SK-N-SH (cell line): ENCODE data around the gene TNFRSF4. TPM values are rescaled to one million over a fixed set of nuclear protein-coding genes. Genes with fewer than 3 reads are reported as not detected.

Source experiments
- CTCF ChIA-PET: fragments of 300-600, 350-600 bp; formaldehyde crosslinking; extraction: SDS; loops from one replicate; lab custom pipeline; 2021; lab: Yijun Ruan, JAX
- POLR2A ChIA-PET: fragments of 350-600 bp; sonication (Branson Sonifier 250); formaldehyde crosslinking; extraction: SDS; loops from one replicate; lab custom pipeline; 2020; ENCODE audit warnings: antibody characterized with exemption, inconsistent platforms; lab: Yijun Ruan, JAX
- DNase-seq: peaks from one replicate; pipeline ENCODE4 v3.0.0; 2012
- H2AFZ ChIP-seq: fragments of 200-600 bp; sonication (generic); 2 replicates; pipeline ENCODE4 v1.8.1; 2016; ENCODE audit warnings: antibody characterized with exemption, mild to moderate bottlenecking, low read depth
- H3F3A ChIP-seq: fragments of 200-600 bp; sonication (generic); replicated peaks from 2 replicates; pipeline ENCODE3; 2016; ENCODE audit warnings: antibody characterized with exemption, mild to moderate bottlenecking; ENCODE audit not compliant: insufficient read depth
- H3K27ac ChIP-seq, 2 experiments: fragments of 200-500 bp in 1 of 2; fragments of 200-600 bp in 1 of 2; sonication (Bioruptor generic) in 1 of 2; sonication (generic), shearing (Covaris generic) in 1 of 2; 2 replicates each; pipeline versions ENCODE4 v1.5.1 to v1.6.1; 2014 to 2016; ENCODE audit warnings: low read depth in 2 of 2, inconsistent platforms in 1 of 2, low read length in 1 of 2, mild to moderate bottlenecking in 1 of 2, mixed read lengths in 1 of 2
- H3K27me3 ChIP-seq: fragments of 200-600 bp; sonication (generic), shearing (Covaris generic); 2 replicates; pipeline ENCODE4 v1.6.1; 2016; ENCODE audit warnings: mixed run types; ENCODE audit not compliant: insufficient read depth
- H3K36me3 ChIP-seq, 2 experiments: fragments of 200-500 bp in 1 of 2; fragments of 200-600 bp in 1 of 2; sonication (Bioruptor generic) in 1 of 2; sonication (generic) in 1 of 2; replicated peaks in 1 of 2; 2 replicates each; pipeline versions ENCODE3 to v1.5.1; 2014 to 2016; ENCODE audit warnings: low read length in 1 of 2, mild to moderate bottlenecking in 1 of 2; ENCODE audit not compliant: insufficient read depth in 2 of 2, control insufficient read depth in 1 of 2
- H3K4me1 ChIP-seq, 2 experiments: fragments of 200-500 bp in 1 of 2; fragments of 200-600 bp in 1 of 2; sonication (Bioruptor generic) in 1 of 2; sonication (generic), shearing (Covaris generic) in 1 of 2; 2 replicates each; pipeline versions ENCODE4 v1.5.1 to v1.6.1; 2014 to 2016; ENCODE audit warnings: low read depth in 1 of 2, low read length in 1 of 2, mixed run types in 1 of 2; ENCODE audit not compliant: insufficient read depth in 2 of 2, control insufficient read depth in 1 of 2
- H3K4me2 ChIP-seq: fragments of 200-600 bp; sonication (generic), shearing (Covaris generic); 2 replicates; pipeline ENCODE4 v1.6.1; 2017; ENCODE audit warnings: mixed run types
- H3K4me3 ChIP-seq, 2 experiments: fragments of 200-500 bp in 1 of 2; fragments of 200-600 bp in 1 of 2; sonication (Bioruptor generic) in 1 of 2; sonication (generic), shearing (Covaris generic) in 1 of 2; 2 replicates each; pipeline versions ENCODE4 v1.5.1 to v1.8.1; 2014 to 2016; ENCODE audit warnings: low read depth in 2 of 2, inconsistent platforms in 1 of 2, low read length in 1 of 2, mild to moderate bottlenecking in 1 of 2, mixed read lengths in 1 of 2, moderate library complexity in 1 of 2
- H3K79me2 ChIP-seq: fragments of 200-600 bp; sonication (generic); 2 replicates; pipeline ENCODE4 v1.8.1; 2017; ENCODE audit warnings: mild to moderate bottlenecking; ENCODE audit not compliant: insufficient read depth
- H3K9ac ChIP-seq: fragments of 200-600 bp; sonication (generic); 2 replicates; pipeline ENCODE4 v1.6.1; 2017; ENCODE audit warnings: mixed run types
- H3K9me2 ChIP-seq: fragments of 200-600 bp; sonication (generic); 2 replicates; pipeline ENCODE4 v1.6.1; 2017; ENCODE audit warnings: mixed run types
- H3K9me3 ChIP-seq: fragments of 200-600 bp; sonication (generic); 2 replicates; pipeline ENCODE4 v1.6.1; 2017; ENCODE audit warnings: mixed run types, mild to moderate bottlenecking, moderate library complexity
- H4K20me1 ChIP-seq: fragments of 200-600 bp; sonication (generic); 2 replicates; pipeline ENCODE4 v1.6.1; 2017; ENCODE audit warnings: mild to moderate bottlenecking, mixed run types; ENCODE audit not compliant: insufficient read depth
- ELF1 ChIP-seq: IDR thresholded peaks from 2 replicates; pipeline ENCODE4 v1.4.0; 2012
- EZH2phosphoT487 ChIP-seq: fragments of 200-600 bp; sonication (generic); IDR thresholded peaks from 2 replicates; pipeline ENCODE4 v1.6.1; 2017; ENCODE audit warnings: low read depth, mixed run types, mild to moderate bottlenecking, antibody characterized with exemption, moderate library complexity, borderline replicate concordance
- FOSL2 ChIP-seq: IDR thresholded peaks from 2 replicates; pipeline ENCODE4 v1.4.0; 2012; ENCODE audit warnings: low read depth, mild to moderate bottlenecking, moderate library complexity, borderline replicate concordance
- FOXJ3 ChIP-seq: sonication (generic); formaldehyde crosslinking; IDR thresholded peaks from 2 replicates; pipeline ENCODE4 v1.5.1; 2020; ENCODE audit warnings: mild to moderate bottlenecking, missing genetic modification reagents
- FOXM1 ChIP-seq: IDR thresholded peaks from 2 replicates; pipeline ENCODE4 v1.4.0; 2012; ENCODE audit warnings: low read depth, mild to moderate bottlenecking
- GATA2 ChIP-seq: sonication (generic); formaldehyde crosslinking; IDR thresholded peaks from 2 replicates; pipeline ENCODE4 v1.5.0; 2020; ENCODE audit warnings: mild to moderate bottlenecking, missing genetic modification reagents
- MEF2A ChIP-seq: IDR thresholded peaks from 2 replicates; pipeline ENCODE4 v1.4.0; 2012; ENCODE audit warnings: low read depth, borderline replicate concordance
- NRF1 ChIP-seq: IDR thresholded peaks from 2 replicates; pipeline ENCODE4 v1.6.1; 2012; ENCODE audit warnings: low read depth, mild to moderate bottlenecking, low read length
- POLR2AphosphoS5 ChIP-seq: IDR thresholded peaks from 2 replicates; pipeline ENCODE4 v1.6.1; 2012; ENCODE audit warnings: low read depth, low read length
- RCOR1 ChIP-seq: fragments of 150-350 bp; IDR thresholded peaks from 2 replicates; pipeline ENCODE4 v1.6.1; 2017; ENCODE audit warnings: antibody characterized with exemption, low read length
- RFX5 ChIP-seq: IDR thresholded peaks from 2 replicates; pipeline ENCODE4 v1.6.1; 2012; ENCODE audit warnings: mild to moderate bottlenecking, improper control_type of control experiment, low read length
- RXRA ChIP-seq: IDR thresholded peaks from 2 replicates; pipeline ENCODE4 v1.4.0; 2012; ENCODE audit warnings: low read depth, mild to moderate bottlenecking, borderline replicate concordance
- SIN3A ChIP-seq: IDR thresholded peaks from 2 replicates; pipeline ENCODE4 v1.6.1; 2012; ENCODE audit warnings: low read depth, mild to moderate bottlenecking, low read length, moderate library complexity, borderline replicate concordance
- SMC3 ChIP-seq: IDR thresholded peaks from 2 replicates; pipeline ENCODE4 v1.6.1; 2012; ENCODE audit warnings: low read depth, low read length, improper control_type of control experiment
- TCF12 ChIP-seq: IDR thresholded peaks from 2 replicates; pipeline ENCODE4 v1.4.0; 2012
- TEAD4 ChIP-seq: IDR thresholded peaks from 2 replicates; pipeline ENCODE4 v1.4.0; 2012; ENCODE audit warnings: mild to moderate bottlenecking, borderline replicate concordance; ENCODE audit not compliant: insufficient read depth
- WGBS: methylation state at CpG from one replicate; pipeline ENCODE4 v1.1.6; 2017; ENCODE audit warnings: low lambda C conversion rate; 5-methylcytosine and 5-hydroxymethylcytosine counted together
- polyA plus RNA-seq, 3 experiments: library from polyadenylated mRNA; depleted of rRNA; stranded (reverse); fragments of >200 nt; gene quantifications; 2 replicates each; pipeline ENCODE4 v1.2.3, GENCODE V29; 2012
- TF ChIP-seq, protein P1 (sequence below): IDR thresholded peaks from 2 replicates; pipeline ENCODE4; 2012
- TF ChIP-seq, protein P2 (sequence below): IDR thresholded peaks from 2 replicates; pipeline ENCODE4 v1.6.1; 2012; ENCODE audit warnings: mild to moderate bottlenecking, low read depth, low read length, moderate library complexity

TNFRSF4 gene
- polyA plus RNA-seq, 1 of the 3 experiments (the other 2 are of a cell fraction), result not detected

- Histone ChIP-seq H2AFZ (no peak overlapping the region), H3K9me2 (no peaks in the 10 kb centered on the region), H3F3A (no peaks in the 10 kb centered on the region), H3K4me2 (no peak overlapping the region), H3K4me1 (peaks cover 0 to 3% of the 10 kb centered on the region in 2 experiments; a peak in 1 of 4 replicates), H3K79me2 (no peaks in the 10 kb centered on the region), H3K9me3 (no peaks in the 10 kb centered on the region), H3K27me3 (no peaks in the 10 kb centered on the region), H3K9ac (no peak overlapping the region), H4K20me1 (no peaks in the 10 kb centered on the region), H3K27ac (no peak overlapping the region), H3K4me3 (no peak overlapping the region), H3K36me3 (no peaks in the 10 kb centered on the region)
- TF ChIP-seq GATA2 (CRISPR knock-in tag) (no peak), RCOR1 (no peak), POLR2AphosphoS5 (no peak), SMC3 (no peak), RFX5 (no peak), FOSL2 (no peak), SIN3A (no peak), MEF2A (no peak), RXRA (no peak), TEAD4 (no peak), ELF1 (no peak), EZH2phosphoT487 (no peak), FOXM1 (no peak), TCF12 (no peak), FOXJ3 (CRISPR knock-in tag) (no peak), NRF1 (no peak)
- TF ChIP-seq, protein P1, sequence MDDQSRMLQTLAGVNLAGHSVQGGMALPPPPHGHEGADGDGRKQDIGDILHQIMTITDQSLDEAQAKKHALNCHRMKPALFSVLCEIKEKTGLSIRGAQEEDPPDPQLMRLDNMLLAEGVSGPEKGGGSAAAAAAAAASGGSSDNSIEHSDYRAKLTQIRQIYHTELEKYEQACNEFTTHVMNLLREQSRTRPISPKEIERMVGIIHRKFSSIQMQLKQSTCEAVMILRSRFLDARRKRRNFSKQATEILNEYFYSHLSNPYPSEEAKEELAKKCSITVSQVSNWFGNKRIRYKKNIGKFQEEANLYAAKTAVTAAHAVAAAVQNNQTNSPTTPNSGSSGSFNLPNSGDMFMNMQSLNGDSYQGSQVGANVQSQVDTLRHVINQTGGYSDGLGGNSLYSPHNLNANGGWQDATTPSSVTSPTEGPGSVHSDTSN, result no peak
- TF ChIP-seq, protein P2, sequence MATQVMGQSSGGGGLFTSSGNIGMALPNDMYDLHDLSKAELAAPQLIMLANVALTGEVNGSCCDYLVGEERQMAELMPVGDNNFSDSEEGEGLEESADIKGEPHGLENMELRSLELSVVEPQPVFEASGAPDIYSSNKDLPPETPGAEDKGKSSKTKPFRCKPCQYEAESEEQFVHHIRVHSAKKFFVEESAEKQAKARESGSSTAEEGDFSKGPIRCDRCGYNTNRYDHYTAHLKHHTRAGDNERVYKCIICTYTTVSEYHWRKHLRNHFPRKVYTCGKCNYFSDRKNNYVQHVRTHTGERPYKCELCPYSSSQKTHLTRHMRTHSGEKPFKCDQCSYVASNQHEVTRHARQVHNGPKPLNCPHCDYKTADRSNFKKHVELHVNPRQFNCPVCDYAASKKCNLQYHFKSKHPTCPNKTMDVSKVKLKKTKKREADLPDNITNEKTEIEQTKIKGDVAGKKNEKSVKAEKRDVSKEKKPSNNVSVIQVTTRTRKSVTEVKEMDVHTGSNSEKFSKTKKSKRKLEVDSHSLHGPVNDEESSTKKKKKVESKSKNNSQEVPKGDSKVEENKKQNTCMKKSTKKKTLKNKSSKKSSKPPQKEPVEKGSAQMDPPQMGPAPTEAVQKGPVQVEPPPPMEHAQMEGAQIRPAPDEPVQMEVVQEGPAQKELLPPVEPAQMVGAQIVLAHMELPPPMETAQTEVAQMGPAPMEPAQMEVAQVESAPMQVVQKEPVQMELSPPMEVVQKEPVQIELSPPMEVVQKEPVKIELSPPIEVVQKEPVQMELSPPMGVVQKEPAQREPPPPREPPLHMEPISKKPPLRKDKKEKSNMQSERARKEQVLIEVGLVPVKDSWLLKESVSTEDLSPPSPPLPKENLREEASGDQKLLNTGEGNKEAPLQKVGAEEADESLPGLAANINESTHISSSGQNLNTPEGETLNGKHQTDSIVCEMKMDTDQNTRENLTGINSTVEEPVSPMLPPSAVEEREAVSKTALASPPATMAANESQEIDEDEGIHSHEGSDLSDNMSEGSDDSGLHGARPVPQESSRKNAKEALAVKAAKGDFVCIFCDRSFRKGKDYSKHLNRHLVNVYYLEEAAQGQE, result no peak
- ChIA-PET CTCF (interaction anchor here (1.0 to 2.2 kb wide), 2 partner anchors 77 to 92 kb away, joined by 3 to 5 read pairs; no protein-coding TSS in a partner anchor), POLR2A (no interaction called here)
- peak; percentile 39 for DNase-seq
- 69% methylated on average over 10 of the region's 22 CpGs for WGBS
Measured at GRCh38 chr1:1199141-1199960, 14.6 kb downstream of the TNFRSF4 start.
